Hematopoietic multipotent progenitor cell treated with erythropoietin and hydrocortisone succinate and interleukin-3 and kit ligand, for 15 days (in vitro differentiated cells): Measurements from ENCODE around the gene SAA1.
"Not testable (repeated sequence)": the region's sequence is repeated elsewhere in the genome, so short reads cannot be mapped to it uniquely, and the experiment has no call there.

Source experiments
- DNase-seq: peaks from one replicate; pipeline ENCODE4 v3.0.0-alpha.2; 2015; ENCODE audit warnings: low spot score

The SAA1 gene

GRCh38 chr11:18265949-18266348 is at the start of gene SAA1:
SAA1 (plus strand) TSS chr11:18266264; CDS start chr11:18266888, 624 bp downstream.
- DNase-seq: no peak

DNA sequence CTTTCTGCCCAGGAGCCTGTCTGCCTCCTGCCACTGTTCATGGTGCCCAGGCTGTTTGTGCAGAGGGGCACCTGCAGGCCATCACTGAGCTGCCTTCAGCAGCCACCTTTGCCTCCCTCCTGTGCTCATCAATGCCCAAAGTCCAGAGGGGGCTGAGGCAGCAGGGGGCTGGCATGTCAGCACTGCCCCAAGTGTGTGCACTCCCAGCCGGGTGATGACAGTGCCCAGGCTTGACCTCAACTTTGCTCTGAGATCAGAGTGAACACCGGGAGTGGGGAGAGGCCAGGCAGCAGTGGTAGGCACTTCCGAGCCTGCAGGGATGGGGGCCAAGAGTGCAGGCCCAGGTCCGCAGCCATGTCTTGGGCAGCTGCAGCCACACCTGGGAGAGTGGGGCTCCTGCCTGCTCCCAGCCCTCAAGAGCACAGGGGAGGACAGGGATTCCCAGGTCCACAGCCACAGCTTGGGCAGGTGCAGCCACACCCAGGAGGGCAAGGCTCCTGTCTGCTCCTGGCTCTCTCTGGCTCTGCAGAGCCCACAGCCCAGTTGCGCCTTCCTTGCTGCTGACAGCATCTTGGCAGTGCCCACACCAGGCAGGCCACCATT is 44.7 kb upstream of the SAA1 start:
- no peak for DNase-seq

- DNase-seq: no peak
These were observed 43.1 kb upstream of the SAA1 start for GRCh38 chr11:18222814-18223421.

DNA sequence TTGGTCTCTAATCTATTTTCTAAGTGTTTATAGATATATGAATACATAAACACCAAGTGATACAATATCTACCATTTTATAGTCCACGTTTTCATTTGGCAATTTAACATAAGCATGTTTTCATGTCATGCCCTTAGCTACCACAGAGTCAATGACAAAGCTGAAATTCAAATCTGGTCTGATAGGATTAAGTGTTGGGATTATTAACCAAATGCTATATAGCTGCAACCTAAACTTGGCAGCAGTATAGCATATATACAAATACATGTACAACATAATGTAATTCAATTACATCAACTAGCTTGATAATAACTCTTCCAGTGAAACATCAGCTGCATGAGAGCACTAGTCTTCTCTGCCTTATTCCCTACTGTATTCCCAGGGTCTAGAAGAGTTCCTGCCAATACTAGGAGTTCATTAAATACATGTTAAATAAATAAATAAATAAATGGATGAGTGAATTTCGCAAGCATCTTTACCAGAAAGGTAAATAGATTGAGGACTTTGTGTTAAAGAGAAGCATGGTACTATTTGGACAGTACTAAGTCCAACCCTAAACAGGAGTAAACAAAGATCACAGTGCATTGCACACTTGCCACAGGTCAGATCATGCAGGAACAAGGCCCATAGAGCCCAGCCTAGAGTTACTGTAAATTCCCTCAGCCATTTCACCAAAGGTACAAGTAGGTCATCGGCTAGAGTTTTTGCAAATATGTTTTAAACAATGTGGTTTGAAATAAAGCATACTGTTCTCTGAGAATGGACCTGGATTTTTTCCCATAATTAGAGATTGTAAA is 42.3 kb upstream of the SAA1 start:
- DNase-seq: no peak

DNA sequence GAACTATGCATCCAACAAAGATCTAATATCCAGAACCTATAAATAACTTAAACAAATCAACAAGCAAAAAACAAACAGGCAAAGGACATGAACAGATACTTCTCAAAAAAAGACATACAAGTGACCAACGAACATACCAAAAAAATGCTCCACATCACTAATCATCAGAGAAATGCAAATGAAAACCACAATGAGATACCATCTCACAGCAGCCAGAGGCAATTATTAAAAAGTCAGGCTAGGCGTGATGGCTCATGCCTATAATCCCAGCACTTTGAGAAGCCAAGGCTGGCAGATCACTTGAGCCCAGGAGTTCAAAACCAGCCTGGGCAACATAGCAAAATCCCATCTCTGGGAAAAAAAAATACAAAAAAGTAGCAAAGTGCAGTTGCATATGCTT is 40.2 kb upstream of the SAA1 start:
- DNase-seq: no peak

GRCh38 chr11:18229501-18229900 is 36.6 kb upstream of the SAA1 start:
- DNase-seq: no peak

DNA sequence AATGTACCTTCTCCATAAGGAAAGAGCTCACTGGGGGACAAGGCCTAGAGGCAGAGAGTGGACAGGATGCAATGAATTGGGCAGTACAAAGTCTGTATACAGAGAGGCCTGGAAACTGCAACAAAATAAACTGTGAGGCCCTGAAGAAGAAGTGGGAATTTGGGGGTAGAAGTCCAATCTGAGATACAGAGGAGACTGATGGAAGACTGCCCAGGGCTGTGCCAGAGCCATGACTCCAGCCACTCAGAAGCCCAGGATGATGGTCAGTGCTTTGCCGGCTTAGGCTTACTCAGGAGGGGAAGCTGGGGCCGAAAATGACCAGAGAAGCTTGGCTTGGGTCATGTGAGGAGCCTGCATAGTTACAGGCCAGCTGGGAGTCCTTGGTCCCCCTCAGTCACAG is 35.2 kb upstream of the SAA1 start:
- DNase-seq: no peak

GRCh38 chr11:18233912-18234311 is 32.2 kb upstream of the SAA1 start:
- DNase-seq: no peak

DNA sequence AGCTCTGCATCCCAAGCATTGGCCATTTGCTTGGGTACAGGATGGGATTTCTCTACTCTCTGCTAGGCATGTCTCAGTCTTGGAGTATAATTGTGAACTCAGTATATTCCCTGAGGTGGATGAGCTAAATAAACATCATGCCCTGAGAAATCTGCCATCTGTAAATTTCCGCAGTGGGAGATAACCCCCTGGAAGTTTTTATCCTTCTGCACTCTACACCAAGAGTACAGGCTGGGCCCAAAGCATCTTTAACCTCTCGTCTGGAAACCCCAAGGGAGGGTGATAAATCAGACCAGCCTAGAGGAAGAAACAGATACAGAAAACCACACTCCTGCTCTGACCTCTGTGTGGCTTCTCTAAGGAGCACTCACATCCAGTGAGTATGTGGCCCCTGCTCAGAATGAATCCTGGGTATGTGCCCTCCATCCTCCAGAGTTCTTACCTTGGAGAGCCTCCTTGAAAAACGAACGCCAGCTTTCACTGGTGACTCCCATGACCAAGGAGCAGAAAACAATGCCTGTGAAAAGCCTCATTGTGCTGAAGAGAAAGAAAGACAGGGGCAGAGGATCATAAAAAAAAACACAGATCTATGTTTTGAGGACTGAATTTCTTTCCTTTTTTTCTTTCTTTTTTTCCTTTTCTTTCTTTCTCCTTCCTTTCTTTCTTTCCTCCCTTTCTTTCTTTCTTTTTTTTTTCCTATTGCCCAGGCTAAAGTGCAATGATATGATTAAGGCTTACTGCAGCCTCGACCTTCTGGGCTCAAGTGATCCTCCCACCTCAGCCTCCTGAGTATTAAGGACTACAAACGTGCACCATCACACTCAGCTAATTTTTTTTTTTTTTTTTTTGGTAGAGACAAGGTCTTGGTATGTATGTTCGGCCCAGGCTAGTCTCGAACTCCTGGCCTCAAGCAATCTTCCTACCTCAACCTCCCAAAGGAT is 30.4 kb upstream of the SAA1 start:
- DNase-seq: no peak

GRCh38 chr11:18236664-18237356 is 29.3 kb upstream of the SAA1 start, which contains the start of gene SAA4:
SAA4 (minus strand) TSS chr11:18236802; CDS start chr11:18235926, 876 bp downstream.
- DNase-seq: no peak

DNA sequence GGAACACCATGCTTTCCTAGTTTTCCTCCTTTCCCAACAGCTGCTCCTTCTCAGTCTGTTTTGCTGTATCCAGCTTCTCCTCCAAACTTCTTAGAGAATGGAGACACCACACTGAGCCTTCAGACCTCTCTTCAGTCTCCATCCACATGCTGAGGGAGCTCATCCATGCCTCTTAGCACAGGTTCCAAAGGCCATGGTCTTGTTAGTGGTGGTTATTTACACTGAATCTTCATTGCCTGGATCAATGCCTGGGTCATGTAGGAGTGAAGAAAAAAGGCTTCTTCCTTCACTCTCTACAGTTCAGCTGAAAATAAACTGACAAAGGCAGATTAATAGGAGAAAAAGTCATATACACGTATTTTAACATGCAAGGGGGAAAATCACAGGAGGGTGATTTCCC is 26.4 kb upstream of the SAA1 start:
- no peak for DNase-seq

- DNase-seq: peak; percentile 75
These were observed 22.2 kb upstream of the SAA1 start for GRCh38 chr11:18243783-18244362.

DNA sequence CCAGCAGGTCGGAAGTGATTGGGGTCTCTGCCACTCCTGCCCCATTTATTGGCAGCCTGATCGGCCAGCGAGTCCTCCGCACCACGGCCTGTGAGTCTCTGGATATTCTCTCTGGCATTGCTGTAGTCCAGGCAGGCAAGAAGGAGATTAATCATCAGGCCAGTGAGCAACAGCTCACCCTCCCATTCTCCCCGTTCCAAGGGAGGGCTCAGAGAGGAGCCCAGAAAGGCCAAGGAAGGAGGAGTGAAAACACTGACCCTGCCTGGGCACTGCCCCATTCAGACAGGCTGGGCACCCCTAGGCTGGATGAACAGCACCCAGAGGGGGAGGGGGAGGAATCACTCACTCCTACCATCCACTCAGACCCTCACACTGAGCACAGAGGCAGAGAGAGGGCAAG is 20.7 kb upstream of the SAA1 start:
- DNase-seq: no peak

DNA sequence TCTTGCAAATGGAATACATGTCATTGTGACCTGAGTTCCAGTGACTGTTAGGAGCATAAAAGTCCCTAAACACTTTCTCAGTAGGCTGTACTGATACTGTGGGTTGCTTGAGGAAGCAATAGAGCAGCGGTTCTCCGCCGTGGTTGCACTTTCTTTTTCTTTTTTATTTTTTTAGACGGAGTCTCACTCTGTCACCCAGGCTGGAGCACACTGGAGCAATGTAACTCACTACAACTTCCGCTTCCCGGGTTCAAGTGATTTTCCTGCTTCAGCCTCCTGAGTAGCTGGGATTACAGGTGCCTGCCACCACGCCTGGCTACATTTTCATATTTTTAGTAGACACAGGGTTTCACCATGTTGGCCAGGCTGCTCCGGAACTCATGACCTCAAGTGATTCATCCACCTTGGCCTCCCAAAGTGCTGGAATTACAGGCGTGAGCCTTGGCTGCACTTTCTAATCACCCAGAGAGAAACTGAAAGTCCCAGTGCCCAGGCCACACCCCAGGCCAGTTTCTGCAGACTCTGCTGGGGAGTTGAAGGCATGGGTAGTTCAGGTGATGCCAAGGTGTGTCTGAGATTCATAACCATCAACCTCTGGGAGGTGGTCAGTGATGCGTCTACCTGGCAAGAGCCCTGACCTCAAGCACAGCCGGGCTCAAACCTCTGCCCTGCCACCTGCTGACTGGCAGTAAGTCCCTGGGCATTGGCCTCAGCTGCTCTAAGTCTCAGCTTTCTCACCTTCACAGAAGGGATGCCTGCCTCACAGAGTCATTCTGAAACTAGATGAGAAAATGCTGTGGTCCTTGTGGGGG is 19.5 kb upstream of the SAA1 start:
- not testable (repeated sequence) for DNase-seq

- DNase-seq: not testable (repeated sequence)
These were observed 18.9 kb upstream of the SAA1 start for GRCh38 chr11:18247191-18247581.

- no peak for DNase-seq
These were observed 17.5 kb upstream of the SAA1 start, which contains the start of gene SAA2 for GRCh38 chr11:18248561-18248960. SAA2 (minus strand) TSS chr11:18248668; CDS start chr11:18248011, 657 bp downstream.

DNA sequence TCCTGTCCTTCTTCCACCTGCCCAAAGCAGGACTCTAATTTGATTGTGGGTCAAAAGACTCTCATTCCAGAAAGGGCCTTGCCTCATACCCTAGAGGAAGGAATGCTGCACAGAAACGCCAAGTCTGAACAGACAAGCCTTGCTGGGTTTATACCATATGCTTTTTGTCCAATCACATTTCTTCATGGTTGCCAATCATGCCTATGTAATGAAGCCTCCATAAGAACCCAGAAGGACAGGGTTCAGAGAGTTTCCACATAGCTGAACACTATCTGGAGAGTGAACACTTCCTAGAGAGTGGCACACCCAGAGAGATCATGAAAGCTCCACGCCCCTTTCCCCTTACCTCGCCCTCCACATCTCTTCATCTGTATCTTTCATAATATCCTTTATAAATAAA is 12.8 kb upstream of the SAA1 start:
- no peak for DNase-seq

DNA sequence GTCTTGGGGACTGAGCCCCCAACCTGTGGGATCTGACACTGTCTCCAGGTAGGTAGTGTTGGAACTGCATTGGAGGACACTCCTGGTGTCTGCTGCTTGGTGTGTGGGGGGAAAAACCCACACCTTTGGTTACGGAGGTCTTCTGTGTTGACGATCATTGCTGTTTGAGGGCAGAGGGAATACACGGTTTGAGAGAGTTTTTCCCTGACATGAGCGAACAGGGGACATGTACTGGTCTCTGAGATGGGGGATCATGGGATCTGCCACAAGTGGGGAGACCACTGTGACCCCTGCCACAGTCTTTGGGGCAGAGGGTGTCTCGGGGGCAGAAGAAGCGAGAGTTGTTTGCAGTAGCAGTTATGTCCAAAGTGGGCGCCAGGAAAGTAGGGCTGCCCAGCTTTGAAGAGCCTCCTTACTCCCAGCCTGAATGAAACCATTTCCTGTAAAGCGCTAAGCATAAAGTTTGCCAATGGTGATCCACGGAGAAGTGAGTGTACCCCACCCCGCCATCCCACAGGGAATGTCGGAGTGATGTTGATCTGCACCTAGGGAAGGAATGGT is 12.2 kb upstream of the SAA1 start:
- no peak for DNase-seq

DNA sequence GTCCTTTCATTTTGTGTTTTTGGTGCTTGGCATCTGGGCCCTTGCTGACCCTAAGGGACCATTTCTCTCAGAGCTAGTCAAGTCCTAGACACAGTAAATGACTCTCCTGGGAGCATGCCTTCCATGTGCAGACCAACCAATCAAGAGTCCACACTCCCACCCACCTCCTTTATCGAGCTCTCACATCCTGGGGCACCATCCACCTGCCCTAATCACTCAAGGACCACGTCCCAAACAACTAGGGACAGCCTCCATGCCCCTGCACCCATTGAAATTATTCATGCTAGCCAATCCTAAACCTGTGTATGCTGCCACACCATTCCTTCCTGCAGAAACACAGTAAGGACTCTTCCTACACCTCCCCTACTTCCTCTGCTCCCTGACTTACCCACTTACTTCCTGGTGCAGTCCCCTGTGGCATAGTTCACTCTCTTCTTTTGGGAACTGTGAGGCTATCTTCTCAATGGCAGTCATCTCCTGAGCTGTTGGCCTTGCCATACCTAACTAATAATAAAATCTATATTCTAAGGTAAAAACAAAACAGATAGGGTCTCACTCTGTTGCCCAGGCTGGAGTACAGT is 11.2 kb upstream of the SAA1 start:
- DNase-seq: no peak
